ENCODE measurements around the gene DRC7. TPM values are rescaled to one million over a fixed set of nuclear protein-coding genes. Genes with fewer than 3 reads are reported as not detected.

The DRC7 gene
- total and polyA plus RNA-seq, 10 of the 15 experiments (the other 5 are each of a cell fraction or from before 2014, with no cell fraction given), result 0.06 to 0.49 (median 0.14) TPM; not detected in 4

GRCh38 chr16:57761957-57762356 is 67.4 kb downstream of the DRC7 start (continued):
- TF ChIP-seq MAX (IDR thresholded peaks at IDR 0.05; ENCODE audit: low read depth, low read length), result no peak
- no peak for TF ChIP-seq GATAD2B (conservative IDR thresholded peaks at IDR 0.05; ENCODE audit: low read depth)
- no peak for TF ChIP-seq ZNF687 (IDR thresholded peaks at IDR 0.05)
- TF ChIP-seq ZZZ3 (IDR thresholded peaks at IDR 0.05; ENCODE audit: control insufficient read depth, insufficient read length, low read depth), result no peak

- in situ Hi-C loops (cut with MboI), result no loop called here
- no TSS peak for BruUV-seq (replicated peaks)
- Histone ChIP-seq H3K27me3 (replicated peaks in 1 of 2; ENCODE audit: control insufficient read depth in 2 of 2, insufficient read depth in 2 of 2, low read length in 1 of 2) (no peaks in the 10 kb centered on the region), H2AFZ (ENCODE audit: control insufficient read depth, low read depth, low read length) (no peak overlapping the region), H4K20me1 (ENCODE audit: control insufficient read depth, insufficient read depth) (no peaks in the 10 kb centered on the region), H3K9me3 (replicated peaks; ENCODE audit: control insufficient read depth, insufficient read depth, low read length) (no peaks in the 10 kb centered on the region), H3K79me2 (ENCODE audit: control insufficient read depth, insufficient read depth, low read length) (no peaks in the 10 kb centered on the region), H3K4me1 (ENCODE audit: control insufficient read depth, insufficient read depth, low read length) (no peaks in the 10 kb centered on the region), H3K36me3 (ENCODE audit: control insufficient read depth in 2 of 2, insufficient read depth in 2 of 2, low read length in 1 of 2) (no peaks in the 10 kb centered on the region; a peak in 1 of 4 replicates), H3K27ac (ENCODE audit: control insufficient read depth, insufficient read depth) (no peak overlapping the region), H3K4me3 (no peak overlapping the region), H3K4me2 (ENCODE audit: control insufficient read depth, insufficient read depth) (no peak overlapping the region), H3K9ac (ENCODE audit: control insufficient read depth, insufficient read depth, low read length) (no peak overlapping the region)
- FAIRE-seq (no peak), DNase-seq (ENCODE audit: low read depth, low spot score) (no peak), ATAC-seq (no peak)
- WGBS (ENCODE audit: insufficient coverage, insufficient replicate concordance, low lambda C conversion rate, missing lambda C conversion rate), result 18% methylated on average over 14 of the region's 15 CpGs
- ChIA-PET CTCF (no interaction called here), POLR2A (no interaction called here), RAD21 (ENCODE audit: unreplicated experiment) (no interaction called here), SMC1A (ENCODE audit: uncharacterized antibody, unreplicated experiment) (interaction anchor here (0.5 kb wide), 1 partner anchor 31 kb away, joined by 4 read pairs; no protein-coding TSS in a partner anchor)
- intact Hi-C loops (cut with micrococcal nuclease; ENCODE audit: unreplicated experiment), result no loop called here
- TF ChIP-seq EED (IDR thresholded peaks at IDR 0.05; ENCODE audit: low read depth) (no peak), CBFB (IDR thresholded peaks at IDR 0.05; ENCODE audit: low read depth) (no peak), NBN (IDR thresholded peaks at IDR 0.05) (no peak), MAX (IDR thresholded peaks at IDR 0.05; ENCODE audit: low read depth, low read length) (no peak), POLR2AphosphoS2 (IDR thresholded peaks at IDR 0.05; ENCODE audit: low read depth, low read length) (no peak), ZNF207 (IDR thresholded peaks at IDR 0.05; ENCODE audit: borderline replicate concordance) (no peak), MXI1 (IDR thresholded peaks at IDR 0.05; ENCODE audit: low read depth, low read length) (no peak), EGR1 (IDR thresholded peaks at IDR 0.05; ENCODE audit: borderline replicate concordance in 1 of 2, low read depth in 2 of 2, low read length in 2 of 2) (no peak)
Observed at GRCh38 chr16:57762365-57763040, 67.9 kb downstream of the DRC7 start.
